Osteocyte (in vitro differentiated cells): ENCODE measurements around the gene OR5B2. TPM values are rescaled to one million over a fixed set of nuclear protein-coding genes. Genes with fewer than 3 reads are reported as not detected.

Experiments
- DNase-seq: peaks from one replicate; pipeline ENCODE4 v3.0.0; 2021; ENCODE audit warnings: mixed read lengths; ENCODE audit not compliant: unreplicated experiment; ENCODE audit errors: extremely low spot score
- H3K27ac Mint-ChIP-seq: one replicate; pipeline ENCODE4 v1.8.0; 2021; ENCODE audit warnings: mild to moderate bottlenecking, mixed read lengths; ENCODE audit not compliant: unreplicated experiment
- H3K27me3 Mint-ChIP-seq: one replicate; pipeline ENCODE4 v1.8.0; 2021; ENCODE audit warnings: mixed read lengths; ENCODE audit not compliant: unreplicated experiment
- H3K36me3 Mint-ChIP-seq: one replicate; pipeline ENCODE4 v1.8.0; 2021; ENCODE audit warnings: mixed read lengths; ENCODE audit not compliant: unreplicated experiment
- H3K4me1 Mint-ChIP-seq: one replicate; pipeline ENCODE4 v1.8.0; 2021; ENCODE audit warnings: mixed read lengths; ENCODE audit not compliant: unreplicated experiment
- H3K4me3 Mint-ChIP-seq: one replicate; pipeline ENCODE4 v1.8.0; 2021; ENCODE audit warnings: mild to moderate bottlenecking, moderate library complexity, mixed read lengths; ENCODE audit not compliant: unreplicated experiment
- H3K9me3 Mint-ChIP-seq: one replicate; pipeline ENCODE4 v1.8.0; 2021; ENCODE audit warnings: mixed read lengths; ENCODE audit not compliant: unreplicated experiment
- CTCF ChIP-seq: fragments of 200-600 bp; sonication (generic); IDR thresholded peaks from 2 replicates; pipeline ENCODE4 v1.5.0; 2021; ENCODE audit warnings: antibody characterized with exemption, mild to moderate bottlenecking, moderate library complexity
- total RNA-seq: library from RNA; stranded (reverse); gene quantifications from 2 replicates; pipeline ENCODE4 v1.2.1, GENCODE V29; 2021

The OR5B2 gene
- total RNA-seq, 1 donor from 2014 or later: not detected

- no peak for DNase-seq
- H3K27ac Mint-ChIP-seq: peak overlapping the region; percentile 52
Observed at GRCh38 chr11:58394195-58394594, 33.7 kb downstream of the OR5B2 start.

GRCh38 chr11:58392746-58393145 is 35.2 kb downstream of the OR5B2 start:
- H3K27ac Mint-ChIP-seq: no peak overlapping the region
- H3K4me3 Mint-ChIP-seq: no peak overlapping the region
- H3K9me3 Mint-ChIP-seq: peaks cover 19% of the 10 kb centered on the region
- DNase-seq: no peak
- H3K36me3 Mint-ChIP-seq: no peaks in the 10 kb centered on the region
- TF ChIP-seq CTCF: no peak
- H3K27me3 Mint-ChIP-seq: no peaks in the 10 kb centered on the region
- H3K4me1 Mint-ChIP-seq: peaks cover 40% of the 10 kb centered on the region

More at GRCh38 chr11:58394195-58394594, 33.7 kb downstream of the OR5B2 start:
- H3K9me3 Mint-ChIP-seq: peaks cover 19% of the 10 kb centered on the region
- H3K27me3 Mint-ChIP-seq: no peaks in the 10 kb centered on the region
- H3K4me3 Mint-ChIP-seq: no peak overlapping the region
- H3K4me1 Mint-ChIP-seq: peaks cover 40% of the 10 kb centered on the region
- TF ChIP-seq CTCF: no peak
- H3K36me3 Mint-ChIP-seq: no peaks in the 10 kb centered on the region

- no peak for DNase-seq
- TF ChIP-seq CTCF: no peak
- Mint-ChIP-seq H3K4me1 (peaks cover 42% of the 10 kb centered on the region), H3K27ac (no peak overlapping the region), H3K36me3 (no peaks in the 10 kb centered on the region), H3K9me3 (peaks cover 18% of the 10 kb centered on the region), H3K4me3 (no peak overlapping the region), H3K27me3 (no peaks in the 10 kb centered on the region)
Observed at GRCh38 chr11:58391879-58392278, 36.0 kb downstream of the OR5B2 start.

GRCh38 chr11:58390551-58391063 is 37.3 kb downstream of the OR5B2 start:
- Mint-ChIP-seq H3K9me3 (peaks cover 14% of the 10 kb centered on the region), H3K4me3 (no peak overlapping the region), H3K36me3 (no peaks in the 10 kb centered on the region), H3K27me3 (no peaks in the 10 kb centered on the region), H3K27ac (no peak overlapping the region), H3K4me1 (peaks cover 39% of the 10 kb centered on the region)
- no peak for DNase-seq
- no peak for TF ChIP-seq CTCF

Other genes with a start within 250 kb of the OR5B2 start
- not detected in 2 replicates for gene OR9Q2, start 239.1 kb downstream of the OR5B2 start, total RNA-seq
- gene OR1S2, start 224.0 kb downstream of the OR5B2 start, total RNA-seq: not detected in 2 replicates
- gene OR1S1, start 215.4 kb downstream of the OR5B2 start, total RNA-seq: not detected in 2 replicates
- not detected in 2 replicates for gene OR10Q1, start 199.2 kb downstream of the OR5B2 start, total RNA-seq
- gene OR10W1, start 159.9 kb downstream of the OR5B2 start, total RNA-seq: not detected in 2 replicates
- gene OR5B17, start 69.1 kb downstream of the OR5B2 start, total RNA-seq: not detected in 2 replicates
- gene OR5B3, start 21.2 kb downstream of the OR5B2 start, total RNA-seq: not detected in 2 replicates
- gene OR5B12, start 14.1 kb upstream of the OR5B2 start, total RNA-seq: not detected in 2 replicates
- not detected in 2 replicates for gene OR5B21, start 80.0 kb upstream of the OR5B2 start, total RNA-seq
- 6.2 and 7.3 TPM in 2 replicates for gene LPXN, start 147.7 kb upstream of the OR5B2 start, total RNA-seq
- 55.4 and 56.7 TPM in 2 replicates for gene ZFP91, start 150.9 kb upstream of the OR5B2 start, total RNA-seq
- gene CNTF, start 194.5 kb upstream of the OR5B2 start, total RNA-seq: 1.1 and 1.6 TPM in 2 replicates